Fibroblast of villous mesenchyme (primary cell): ENCODE results near the gene ARHGEF12. TPM values are rescaled to one million over a fixed set of nuclear protein-coding genes. Genes with fewer than 3 reads are reported as not detected.

Source experiments
- DNase-seq: peaks from one replicate; pipeline ENCODE4 v3.0.0-alpha.2; 2010; ENCODE audit warnings: low read depth
- H3K4me3 ChIP-seq: 2 replicates; pipeline ENCODE4 v1.5.1; 2011; ENCODE audit warnings: low read depth, mild to moderate bottlenecking, low read length
- total RNA-seq: library from RNA; depleted of rRNA; stranded (reverse); fragments of >200 nt; gene quantifications from 2 replicates; pipeline ENCODE4 v1.2.3, GENCODE V29; 2012
- TF ChIP-seq, protein P1 (sequence below): IDR thresholded peaks from 2 replicates; pipeline ENCODE4 v1.5.1; 2012; ENCODE audit warnings: low read depth, mild to moderate bottlenecking, low read length; ENCODE audit not compliant: insufficient read depth

The ARHGEF12 gene
- total RNA-seq, 1 donor, result 143 TPM

GRCh38 chr11:120392793-120393192 lies 56.6 kb downstream of the ARHGEF12 start:
- TF ChIP-seq, protein P1, sequence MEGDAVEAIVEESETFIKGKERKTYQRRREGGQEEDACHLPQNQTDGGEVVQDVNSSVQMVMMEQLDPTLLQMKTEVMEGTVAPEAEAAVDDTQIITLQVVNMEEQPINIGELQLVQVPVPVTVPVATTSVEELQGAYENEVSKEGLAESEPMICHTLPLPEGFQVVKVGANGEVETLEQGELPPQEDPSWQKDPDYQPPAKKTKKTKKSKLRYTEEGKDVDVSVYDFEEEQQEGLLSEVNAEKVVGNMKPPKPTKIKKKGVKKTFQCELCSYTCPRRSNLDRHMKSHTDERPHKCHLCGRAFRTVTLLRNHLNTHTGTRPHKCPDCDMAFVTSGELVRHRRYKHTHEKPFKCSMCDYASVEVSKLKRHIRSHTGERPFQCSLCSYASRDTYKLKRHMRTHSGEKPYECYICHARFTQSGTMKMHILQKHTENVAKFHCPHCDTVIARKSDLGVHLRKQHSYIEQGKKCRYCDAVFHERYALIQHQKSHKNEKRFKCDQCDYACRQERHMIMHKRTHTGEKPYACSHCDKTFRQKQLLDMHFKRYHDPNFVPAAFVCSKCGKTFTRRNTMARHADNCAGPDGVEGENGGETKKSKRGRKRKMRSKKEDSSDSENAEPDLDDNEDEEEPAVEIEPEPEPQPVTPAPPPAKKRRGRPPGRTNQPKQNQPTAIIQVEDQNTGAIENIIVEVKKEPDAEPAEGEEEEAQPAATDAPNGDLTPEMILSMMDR, result no peak
- DNase-seq, result no peak
- H3K4me3 ChIP-seq, result no peak overlapping the region

GRCh38 chr11:120394119-120394518 lies 57.9 kb downstream of the ARHGEF12 start:
- no peak for DNase-seq
- TF ChIP-seq, protein P1, result no peak
- no peak overlapping the region for H3K4me3 ChIP-seq

- no peak for DNase-seq
- TF ChIP-seq, protein P1, result no peak
- H3K4me3 ChIP-seq, result no peak overlapping the region
Measured at GRCh38 chr11:120395778-120396177, 59.6 kb downstream of the ARHGEF12 start.

DNA sequence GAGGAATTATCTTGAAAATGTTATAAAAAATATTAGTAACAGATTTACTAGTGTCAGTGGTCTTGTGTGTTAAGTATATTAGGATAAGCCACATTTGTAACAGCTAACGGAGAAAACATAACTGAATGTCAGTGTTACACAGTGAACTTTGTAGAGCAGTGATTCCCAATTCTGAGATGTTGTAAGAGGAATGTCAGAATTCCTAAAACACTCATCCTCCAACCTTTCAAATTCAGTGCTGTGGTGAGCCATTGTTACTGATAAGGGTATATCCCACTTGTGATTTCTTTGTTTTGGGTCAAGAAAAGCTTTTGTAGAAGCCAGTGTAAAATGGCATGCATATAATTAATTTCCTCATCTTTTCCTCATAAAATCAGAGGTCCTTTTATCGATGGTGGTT lies 61.9 kb downstream of the ARHGEF12 start:
- DNase-seq, result peak; percentile 63
- TF ChIP-seq, protein P1, result no peak
- H3K4me3 ChIP-seq, result no peak overlapping the region

GRCh38 chr11:120399307-120399706 lies 63.1 kb downstream of the ARHGEF12 start:
- H3K4me3 ChIP-seq, result no peak overlapping the region
- no peak for DNase-seq
- TF ChIP-seq, protein P1, result no peak

- H3K4me3 ChIP-seq, result peak overlapping the region; percentile 52
- TF ChIP-seq, protein P1, result no peak
- DNase-seq, result peak; percentile 99
Measured at GRCh38 chr11:120400564-120401364, 64.6 kb downstream of the ARHGEF12 start.

DNA sequence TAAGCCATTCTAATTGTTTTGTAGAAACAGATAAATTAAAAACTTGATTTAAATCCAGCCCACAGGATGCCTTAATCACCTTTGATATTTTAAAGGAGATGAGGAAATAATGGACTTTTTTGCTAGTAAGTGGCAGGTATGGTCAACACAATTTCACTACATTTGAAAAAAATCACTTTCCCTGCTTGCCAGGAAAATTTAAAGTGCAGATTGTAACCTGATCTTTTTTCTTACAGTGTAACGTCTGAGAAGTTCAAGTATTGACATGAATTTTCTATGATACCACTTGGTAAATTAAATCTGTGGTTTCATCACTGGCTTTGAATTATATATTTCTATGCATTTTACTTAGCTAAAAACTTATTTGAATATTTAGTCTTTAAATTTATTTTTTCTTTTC lies 65.3 kb downstream of the ARHGEF12 start:
- H3K4me3 ChIP-seq, result peak overlapping the region; percentile 52

More for the DNA sequence above, 65.3 kb downstream of the ARHGEF12 start:
- DNase-seq, result no peak
- TF ChIP-seq, protein P1, result no peak
